Trophoblast cell (in vitro differentiated cells and primary cell): Measurements from ENCODE around the gene SPEF1.

Experiments used
- DNase-seq, 2 donors: peaks; one replicate each; pipeline ENCODE4 v3.0.0-alpha.2; 2016
- H2AFZ ChIP-seq: 2 replicates; pipeline ENCODE4 v1.6.1; 2013; ENCODE audit warnings: low read length, moderate library complexity, mild to moderate bottlenecking; ENCODE audit not compliant: insufficient read depth, poor library complexity
- H2AK5ac ChIP-seq: 2 replicates; pipeline ENCODE4 v1.6.1; 2013; ENCODE audit warnings: mild to moderate bottlenecking, low read length
- H2BK120ac ChIP-seq: 2 replicates; pipeline ENCODE4 v1.6.1; 2013; ENCODE audit warnings: low read length, mild to moderate bottlenecking, moderate library complexity; ENCODE audit not compliant: insufficient read depth, poor library complexity
- H2BK12ac ChIP-seq: 2 replicates; pipeline ENCODE4 v1.6.1; 2013; ENCODE audit warnings: mild to moderate bottlenecking, low read length, moderate library complexity
- H2BK5ac ChIP-seq: 2 replicates; pipeline ENCODE4 v1.6.1; 2013; ENCODE audit warnings: low read length, low read depth, moderate library complexity, mild to moderate bottlenecking; ENCODE audit not compliant: poor library complexity
- H3K14ac ChIP-seq: 2 replicates; pipeline ENCODE4 v1.6.1; 2013; ENCODE audit warnings: mild to moderate bottlenecking, low read length
- H3K18ac ChIP-seq: 2 replicates; pipeline ENCODE4 v1.6.1; 2013; ENCODE audit warnings: mild to moderate bottlenecking, low read length
- H3K23ac ChIP-seq: 2 replicates; pipeline ENCODE4 v1.6.1; 2013; ENCODE audit warnings: low read length
- H3K27ac ChIP-seq: 2 replicates; pipeline ENCODE4 v1.5.1; 2013; ENCODE audit warnings: low read depth, mild to moderate bottlenecking, inconsistent platforms, low read length, moderate library complexity
- H3K27me3 ChIP-seq: 2 replicates; pipeline ENCODE4 v1.6.1; 2013; ENCODE audit warnings: inconsistent platforms, mild to moderate bottlenecking, low read length, moderate library complexity; ENCODE audit not compliant: insufficient read depth
- H3K36me3 ChIP-seq, 2 experiments: 1 replicate in 1 of 2; 2 replicates in 1 of 2; pipeline ENCODE4 v1.6.1; 2013; ENCODE audit warnings: low read length in 2 of 2, mild to moderate bottlenecking in 2 of 2, moderate library complexity in 1 of 2; ENCODE audit not compliant: insufficient read depth in 2 of 2, control insufficient read depth in 1 of 2
- H3K4ac ChIP-seq: 2 replicates; pipeline ENCODE4 v1.6.1; 2013; ENCODE audit warnings: low read depth, mild to moderate bottlenecking, low read length, moderate library complexity
- H3K4me1 ChIP-seq, 2 experiments: 1 replicate in 1 of 2; 2 replicates in 1 of 2; pipeline ENCODE4 v1.6.1; 2013; ENCODE audit warnings: low read length in 2 of 2, mild to moderate bottlenecking in 2 of 2, moderate library complexity in 1 of 2; ENCODE audit not compliant: insufficient read depth in 2 of 2, control insufficient read depth in 1 of 2
- H3K4me2 ChIP-seq: 2 replicates; pipeline ENCODE4 v1.6.1; 2013; ENCODE audit warnings: inconsistent platforms, mild to moderate bottlenecking, low read length, moderate library complexity
- H3K4me3 ChIP-seq: 2 replicates; pipeline ENCODE4 v1.5.1; 2013; ENCODE audit warnings: mild to moderate bottlenecking, low read depth, low read length, inconsistent platforms
- H3K79me1 ChIP-seq: one replicate; pipeline ENCODE4 v1.6.1; 2013; ENCODE audit warnings: low read length
- H3K79me2 ChIP-seq: 2 replicates; pipeline ENCODE4 v1.6.1; 2013; ENCODE audit warnings: low read length, mild to moderate bottlenecking; ENCODE audit not compliant: control insufficient read depth, insufficient read depth, poor library complexity
- H3K9ac ChIP-seq: 2 replicates; pipeline ENCODE4 v1.6.1; 2013; ENCODE audit warnings: mild to moderate bottlenecking, low read length
- H3K9me3 ChIP-seq: 2 replicates; pipeline ENCODE4 v1.6.1; 2013; ENCODE audit warnings: low read depth, mild to moderate bottlenecking, control low read depth, inconsistent platforms, low read length; ENCODE audit not compliant: insufficient read depth
- H4K12ac ChIP-seq: 2 replicates; pipeline ENCODE4 v1.6.1; 2013; ENCODE audit warnings: low read depth, mild to moderate bottlenecking, low read length, moderate library complexity
- H4K8ac ChIP-seq: 2 replicates; pipeline ENCODE4 v1.6.1; 2013; ENCODE audit warnings: low read depth, mild to moderate bottlenecking, low read length, moderate library complexity
- H4K91ac ChIP-seq: one replicate; pipeline ENCODE4 v1.6.1; 2013; ENCODE audit warnings: low read depth, mild to moderate bottlenecking, low read length, moderate library complexity
- WGBS: extraction: QIAGEN DNeasy Blood & Tissue Kit; methylation state at CpG from one replicate; pipeline ENCODE4 v1.1.7; 2013; ENCODE audit warnings: missing lambda C conversion rate; ENCODE audit not compliant: insufficient read length, insufficient coverage; ENCODE audit errors: extremely low coverage; 5-methylcytosine and 5-hydroxymethylcytosine counted together

SPEF1 gene

DNA sequence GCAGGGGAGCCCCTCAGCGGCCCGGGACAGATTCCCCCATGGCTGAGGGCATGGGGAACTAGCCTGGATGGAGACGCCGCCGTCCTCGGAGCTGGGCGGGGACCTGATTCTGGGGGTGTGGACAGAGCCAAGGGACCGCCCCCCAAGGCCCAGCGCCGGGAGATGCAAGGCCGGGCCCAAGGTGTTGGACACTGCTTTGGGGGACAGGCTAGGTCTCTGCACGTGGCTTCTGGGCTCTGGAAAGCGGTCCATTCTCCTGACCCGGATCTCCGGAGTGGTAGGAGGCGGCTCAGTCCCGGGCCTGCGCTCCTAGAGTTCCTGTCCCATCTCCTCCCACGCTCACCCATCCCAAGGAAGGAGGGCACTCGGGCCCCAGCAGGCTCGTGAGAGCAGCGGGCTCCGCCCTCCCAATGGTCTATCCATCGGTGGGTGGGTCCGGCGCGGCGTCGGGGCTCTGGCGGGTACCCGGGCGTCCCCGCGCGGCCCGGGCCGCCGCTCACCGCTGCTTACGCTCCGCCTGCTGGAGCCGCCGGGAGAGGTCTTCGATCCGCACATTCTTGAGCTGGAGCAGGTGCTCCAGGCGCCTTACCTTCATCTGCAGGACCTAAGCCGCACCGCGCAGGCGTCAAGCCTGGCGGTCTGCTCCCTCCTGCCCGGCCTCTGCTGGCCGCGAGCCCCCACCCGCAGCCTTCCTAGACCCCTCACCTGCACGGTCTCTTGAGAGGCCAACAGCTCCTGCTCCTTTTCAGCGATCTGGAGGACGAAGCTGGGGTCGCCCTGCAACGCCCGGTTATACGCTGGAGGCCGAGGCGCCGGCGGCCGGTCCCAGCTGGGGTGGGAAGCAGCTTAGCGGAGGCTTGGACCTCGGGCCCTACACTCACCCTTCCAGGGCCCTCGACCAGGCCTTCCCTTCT is 3.3 kb downstream of the SPEF1 start:
- no peak overlapping the region for H2BK5ac ChIP-seq
- no peaks in the 10 kb centered on the region for H3K79me1 ChIP-seq
- peak; percentile 33 to 64 for DNase-seq
- peak overlapping the region; percentile 62 for H4K8ac ChIP-seq
- H3K79me2 ChIP-seq = no peaks in the 10 kb centered on the region
- peaks cover 23% of the 10 kb centered on the region for H3K27me3 ChIP-seq
- no peak overlapping the region for H3K14ac ChIP-seq
- no peak overlapping the region for H3K27ac ChIP-seq
- H3K4me3 ChIP-seq = peak overlapping the region; percentile 34
- H3K9ac ChIP-seq = no peak overlapping the region
- no peaks in the 10 kb centered on the region for H3K36me3 ChIP-seq
- no peak overlapping the region for H2BK12ac ChIP-seq
- no peak overlapping the region for H3K18ac ChIP-seq
- no peak overlapping the region for H3K23ac ChIP-seq
- H3K9me3 ChIP-seq = peaks cover 8% of the 10 kb centered on the region
- H2AFZ ChIP-seq = peak overlapping the region; percentile 78
- peak overlapping the region; percentile 80 for H3K4me2 ChIP-seq
- no CpG with 5 or more reads among the region's 70 CpGs for WGBS
- no peak overlapping the region for H4K91ac ChIP-seq
- H4K12ac ChIP-seq = no peak overlapping the region
- H2BK120ac ChIP-seq = no peak overlapping the region
- no peak overlapping the region for H3K4ac ChIP-seq
- H3K4me1 ChIP-seq = peaks cover 17 to 18% of the 10 kb centered on the region in 2 experiments
- no peak overlapping the region for H2AK5ac ChIP-seq

DNA sequence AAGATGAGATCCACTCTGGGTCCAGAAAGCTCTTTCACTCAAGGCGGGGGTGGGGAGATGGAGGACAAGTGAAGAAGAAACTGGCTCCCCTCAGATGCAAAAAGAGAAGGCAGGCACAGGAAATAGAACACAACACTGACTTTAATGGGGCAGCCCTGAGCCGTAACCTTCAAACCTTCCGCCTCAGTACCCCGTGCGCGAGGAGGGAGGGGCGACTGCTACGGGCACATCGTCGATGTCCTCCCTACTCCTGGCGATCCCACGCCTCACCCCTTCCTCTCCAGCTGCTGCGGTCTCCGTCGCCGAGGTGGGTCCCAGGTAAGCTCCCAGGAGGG is 3.9 kb downstream of the SPEF1 start:
- Histone ChIP-seq H3K14ac (no peak overlapping the region), H3K4me2 (peak overlapping the region; percentile 80), H2AFZ (peak overlapping the region; percentile 78), H3K18ac (no peak overlapping the region), H3K4me3 (peak overlapping the region; percentile 34), H4K91ac (no peak overlapping the region), H3K27ac (no peak overlapping the region), H3K23ac (no peak overlapping the region), H3K4me1 (peaks cover 13 to 16% of the 10 kb centered on the region in 2 experiments), H3K79me2 (no peaks in the 10 kb centered on the region), H2BK5ac (no peak overlapping the region), H4K12ac (no peak overlapping the region), H3K4ac (no peak overlapping the region), H2BK12ac (no peak overlapping the region), H2BK120ac (no peak overlapping the region), H3K9ac (no peak overlapping the region), H4K8ac (no peak overlapping the region), H3K9me3 (peaks cover 8% of the 10 kb centered on the region), H3K27me3 (peaks cover 23% of the 10 kb centered on the region), H2AK5ac (no peak overlapping the region), H3K36me3 (no peaks in the 10 kb centered on the region), H3K79me1 (no peaks in the 10 kb centered on the region)
- no CpG with 5 or more reads among the region's 16 CpGs for WGBS
- no peak for DNase-seq

GRCh38 chr20:3775457-3776108 is 5.7 kb downstream of the SPEF1 start:
- no peaks in the 10 kb centered on the region for H3K36me3 ChIP-seq
- no peaks in the 10 kb centered on the region for H3K79me1 ChIP-seq
- peaks cover 7% of the 10 kb centered on the region for H3K9me3 ChIP-seq
- H2BK120ac ChIP-seq = no peak overlapping the region
- no peak overlapping the region for H4K12ac ChIP-seq
- H3K14ac ChIP-seq = no peak overlapping the region
- no peak overlapping the region for H3K4ac ChIP-seq
- H3K4me2 ChIP-seq = no peak overlapping the region
- WGBS = no CpG with 5 or more reads among the region's 4 CpGs
- H2AFZ ChIP-seq = no peak overlapping the region
- H3K27ac ChIP-seq = no peak overlapping the region
- H2AK5ac ChIP-seq = no peak overlapping the region
- no peak overlapping the region for H2BK5ac ChIP-seq
- H3K27me3 ChIP-seq = peaks cover 23% of the 10 kb centered on the region
- H3K4me3 ChIP-seq = no peak overlapping the region
- H3K18ac ChIP-seq = no peak overlapping the region
- H4K91ac ChIP-seq = no peak overlapping the region
- H2BK12ac ChIP-seq = no peak overlapping the region
- H3K9ac ChIP-seq = no peak overlapping the region
- no peak overlapping the region for H4K8ac ChIP-seq
- H3K4me1 ChIP-seq = peaks cover 12 to 13% of the 10 kb centered on the region in 2 experiments
- DNase-seq = no peak
- H3K23ac ChIP-seq = no peak overlapping the region
- H3K79me2 ChIP-seq = no peaks in the 10 kb centered on the region

- H4K91ac ChIP-seq = no peak overlapping the region
- no peak overlapping the region for H3K18ac ChIP-seq
- no peak overlapping the region for H2BK120ac ChIP-seq
- no peak for DNase-seq
- no CpG with 5 or more reads among the region's 7 CpGs for WGBS
- peaks cover 8 to 12% of the 10 kb centered on the region in 2 experiments for H3K4me1 ChIP-seq
- no peak overlapping the region for H2BK12ac ChIP-seq
- H2AK5ac ChIP-seq = no peak overlapping the region
- no peak overlapping the region for H3K27ac ChIP-seq
- H2BK5ac ChIP-seq = no peak overlapping the region
- no peak overlapping the region for H3K14ac ChIP-seq
- no peaks in the 10 kb centered on the region for H3K36me3 ChIP-seq
- H3K9me3 ChIP-seq = no peaks in the 10 kb centered on the region
- no peak overlapping the region for H3K4ac ChIP-seq
- no peak overlapping the region for H3K23ac ChIP-seq
- no peak overlapping the region for H4K12ac ChIP-seq
- H3K4me3 ChIP-seq = no peak overlapping the region
- no peak overlapping the region for H2AFZ ChIP-seq
- H3K4me2 ChIP-seq = no peak overlapping the region
- no peaks in the 10 kb centered on the region for H3K27me3 ChIP-seq
- peaks cover 10% of the 10 kb centered on the region for H3K79me1 ChIP-seq
- H4K8ac ChIP-seq = no peak overlapping the region
- no peak overlapping the region for H3K9ac ChIP-seq
- peaks cover 6% of the 10 kb centered on the region for H3K79me2 ChIP-seq
Observed at GRCh38 chr20:3771552-3772058, 9.6 kb downstream of the SPEF1 start.
